ENCODE data around the gene FGF14. TPM values are rescaled to one million over a fixed set of nuclear protein-coding genes. Genes with fewer than 3 reads are reported as not detected.

Gene FGF14
- total and polyA plus RNA-seq, 2 experiments from 2014 or later, result 0.73 TPM; not detected in 1

DNA sequence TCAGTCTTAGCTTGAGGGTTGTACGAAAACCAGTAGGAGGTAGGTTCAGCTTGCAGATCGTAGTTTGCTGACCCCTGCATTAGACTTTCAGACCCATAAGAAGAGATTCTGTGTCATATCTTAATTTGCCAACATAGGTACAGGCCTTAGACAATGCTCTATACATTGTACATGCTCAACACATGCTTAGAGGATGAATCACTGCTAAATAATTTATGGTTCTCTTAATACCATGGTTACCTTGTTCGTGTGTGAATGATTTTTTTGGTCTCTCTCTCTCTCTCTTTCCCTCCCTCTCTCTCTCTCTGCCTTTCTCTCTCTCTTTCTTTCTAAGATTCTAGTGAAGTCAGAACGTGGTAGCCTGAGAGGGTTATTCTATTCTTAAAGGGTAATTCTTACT lies 112.2 kb downstream of the FGF14 start:
- DNase-seq (ENCODE audit: low spot score), result no peak
- H4K20me1 ChIP-seq (ENCODE audit: insufficient read depth, poor library complexity, severe bottlenecking), result no peaks in the 10 kb centered on the region
- no peaks in the 10 kb centered on the region for H3K27me3 ChIP-seq
- H3K4me3 ChIP-seq, result no peak overlapping the region
- no peaks in the 10 kb centered on the region for H3K79me2 ChIP-seq
- H3K27ac ChIP-seq, result no peak overlapping the region
- TF ChIP-seq, protein P1, sequence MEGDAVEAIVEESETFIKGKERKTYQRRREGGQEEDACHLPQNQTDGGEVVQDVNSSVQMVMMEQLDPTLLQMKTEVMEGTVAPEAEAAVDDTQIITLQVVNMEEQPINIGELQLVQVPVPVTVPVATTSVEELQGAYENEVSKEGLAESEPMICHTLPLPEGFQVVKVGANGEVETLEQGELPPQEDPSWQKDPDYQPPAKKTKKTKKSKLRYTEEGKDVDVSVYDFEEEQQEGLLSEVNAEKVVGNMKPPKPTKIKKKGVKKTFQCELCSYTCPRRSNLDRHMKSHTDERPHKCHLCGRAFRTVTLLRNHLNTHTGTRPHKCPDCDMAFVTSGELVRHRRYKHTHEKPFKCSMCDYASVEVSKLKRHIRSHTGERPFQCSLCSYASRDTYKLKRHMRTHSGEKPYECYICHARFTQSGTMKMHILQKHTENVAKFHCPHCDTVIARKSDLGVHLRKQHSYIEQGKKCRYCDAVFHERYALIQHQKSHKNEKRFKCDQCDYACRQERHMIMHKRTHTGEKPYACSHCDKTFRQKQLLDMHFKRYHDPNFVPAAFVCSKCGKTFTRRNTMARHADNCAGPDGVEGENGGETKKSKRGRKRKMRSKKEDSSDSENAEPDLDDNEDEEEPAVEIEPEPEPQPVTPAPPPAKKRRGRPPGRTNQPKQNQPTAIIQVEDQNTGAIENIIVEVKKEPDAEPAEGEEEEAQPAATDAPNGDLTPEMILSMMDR (IDR thresholded peaks at IDR 0.05; ENCODE audit: poor library complexity), result no peak
- TF ChIP-seq EZH2phosphoT487 (IDR thresholded peaks at IDR 0.05; ENCODE audit: low read depth, severe bottlenecking, unreplicated experiment), result no peak
- TF ChIP-seq EZH2 (IDR thresholded peaks at IDR 0.05; ENCODE audit: borderline replicate concordance), result no peak
- 69% methylated on average over 4 of the region's 4 CpGs for WGBS (ENCODE audit: low lambda C conversion rate, missing lambda C conversion rate)
- H3K9me2 ChIP-seq (replicated peaks; ENCODE audit: insufficient read depth), result no peaks in the 10 kb centered on the region
- no peaks in the 10 kb centered on the region for H3K4me1 ChIP-seq (ENCODE audit: insufficient read depth)
- no peak overlapping the region for H3K4me2 ChIP-seq
- no peaks in the 10 kb centered on the region for H3K36me3 ChIP-seq (replicated peaks; ENCODE audit: insufficient read depth, low read depth)
- H2AFZ ChIP-seq, result no peak overlapping the region
- no peaks in the 10 kb centered on the region for H3K9me3 ChIP-seq (ENCODE audit: low read depth)

- Histone ChIP-seq H2AFZ (no peak overlapping the region), H3K9me3 (ENCODE audit: low read depth) (no peaks in the 10 kb centered on the region), H3K79me2 (no peaks in the 10 kb centered on the region), H3K4me3 (no peak overlapping the region), H3K9me2 (replicated peaks; ENCODE audit: insufficient read depth) (no peaks in the 10 kb centered on the region), H3K27me3 (no peaks in the 10 kb centered on the region), H4K20me1 (ENCODE audit: insufficient read depth, poor library complexity, severe bottlenecking) (no peaks in the 10 kb centered on the region), H3K36me3 (replicated peaks; ENCODE audit: insufficient read depth, low read depth) (no peaks in the 10 kb centered on the region), H3K4me2 (no peak overlapping the region), H3K4me1 (ENCODE audit: insufficient read depth) (no peaks in the 10 kb centered on the region), H3K27ac (no peak overlapping the region)
- WGBS (ENCODE audit: low lambda C conversion rate, missing lambda C conversion rate), result 73% methylated on average over 1 of the region's 1 CpG
- TF ChIP-seq EZH2 (IDR thresholded peaks at IDR 0.05; ENCODE audit: borderline replicate concordance) (no peak), EZH2phosphoT487 (IDR thresholded peaks at IDR 0.05; ENCODE audit: low read depth, severe bottlenecking, unreplicated experiment) (no peak)
- TF ChIP-seq, protein P1 (IDR thresholded peaks at IDR 0.05; ENCODE audit: poor library complexity), result no peak
- peak; percentile 15 for DNase-seq (ENCODE audit: low spot score)
These were observed 115.5 kb downstream of the FGF14 start for GRCh38 chr13:102286326-102286725.

GRCh38 chr13:102280366-102280765 lies 121.5 kb downstream of the FGF14 start:
- H3K4me3 ChIP-seq, result no peak overlapping the region
- no peaks in the 10 kb centered on the region for H3K36me3 ChIP-seq (replicated peaks; ENCODE audit: insufficient read depth, low read depth)
- no peak overlapping the region for H3K4me2 ChIP-seq
- no peak for DNase-seq (ENCODE audit: low spot score)
- no peaks in the 10 kb centered on the region for H4K20me1 ChIP-seq (ENCODE audit: insufficient read depth, poor library complexity, severe bottlenecking)
- no peaks in the 10 kb centered on the region for H3K9me3 ChIP-seq (ENCODE audit: low read depth)
- no peak overlapping the region for H3K27ac ChIP-seq
- H3K9me2 ChIP-seq (replicated peaks; ENCODE audit: insufficient read depth), result no peaks in the 10 kb centered on the region
- TF ChIP-seq EZH2phosphoT487 (IDR thresholded peaks at IDR 0.05; ENCODE audit: low read depth, severe bottlenecking, unreplicated experiment), result no peak
- TF ChIP-seq EZH2 (IDR thresholded peaks at IDR 0.05; ENCODE audit: borderline replicate concordance), result no peak
- TF ChIP-seq, protein P1 (IDR thresholded peaks at IDR 0.05; ENCODE audit: poor library complexity), result no peak
- H3K79me2 ChIP-seq, result no peaks in the 10 kb centered on the region
- no peaks in the 10 kb centered on the region for H3K4me1 ChIP-seq (ENCODE audit: insufficient read depth)
- H3K27me3 ChIP-seq, result no peaks in the 10 kb centered on the region
- H2AFZ ChIP-seq, result no peak overlapping the region

- Histone ChIP-seq H3K4me2 (no peak overlapping the region), H3K9me3 (ENCODE audit: low read depth) (no peaks in the 10 kb centered on the region), H3K27me3 (no peaks in the 10 kb centered on the region), H3K4me1 (ENCODE audit: insufficient read depth) (no peaks in the 10 kb centered on the region), H3K4me3 (no peak overlapping the region), H4K20me1 (ENCODE audit: insufficient read depth, poor library complexity, severe bottlenecking) (no peaks in the 10 kb centered on the region), H2AFZ (no peak overlapping the region), H3K79me2 (no peaks in the 10 kb centered on the region), H3K27ac (no peak overlapping the region), H3K36me3 (replicated peaks; ENCODE audit: insufficient read depth, low read depth) (no peaks in the 10 kb centered on the region), H3K9me2 (replicated peaks; ENCODE audit: insufficient read depth) (no peaks in the 10 kb centered on the region)
- DNase-seq (ENCODE audit: low spot score), result no peak
- TF ChIP-seq EZH2 (IDR thresholded peaks at IDR 0.05; ENCODE audit: borderline replicate concordance) (no peak), EZH2phosphoT487 (IDR thresholded peaks at IDR 0.05; ENCODE audit: low read depth, severe bottlenecking, unreplicated experiment) (no peak)
- TF ChIP-seq, protein P1 (IDR thresholded peaks at IDR 0.05; ENCODE audit: poor library complexity), result no peak
- 82% methylated on average over 4 of the region's 4 CpGs for WGBS (ENCODE audit: low lambda C conversion rate, missing lambda C conversion rate)
These were observed 124.6 kb downstream of the FGF14 start for GRCh38 chr13:102277286-102277685.
